HepG2 (cell line): ENCODE results near the gene CTIF. TPM values are rescaled to one million over a fixed set of nuclear protein-coding genes. Genes with fewer than 3 reads are reported as not detected.

Experiments used
- AGO1 ChIP-seq: fragments of 200-400 bp; formaldehyde crosslinking; IDR thresholded peaks from 2 replicates; pipeline ENCODE4 v1.6.1; 2017; ENCODE audit warnings: mild to moderate bottlenecking, low read depth, low read length, moderate library complexity; ENCODE audit not compliant: poor library complexity, severe bottlenecking
- JUND ChIP-seq: sonication (generic); formaldehyde crosslinking; IDR thresholded peaks from 2 replicates; pipeline ENCODE4 v1.8.0; 2022; ENCODE audit warnings: mild to moderate bottlenecking, missing genetic modification reagents
- KDM6A ChIP-seq: IDR thresholded peaks from 2 replicates; pipeline ENCODE4 v1.6.1; 2016; ENCODE audit warnings: low read depth
- MIXL1 ChIP-seq: IDR thresholded peaks from 2 replicates; pipeline ENCODE4 v1.6.1; 2016
- ZBTB21 ChIP-seq: sonication (generic); formaldehyde crosslinking; IDR thresholded peaks from 2 replicates; pipeline ENCODE4 v1.4.0; 2020; ENCODE audit warnings: missing genetic modification reagents
- ZKSCAN5 ChIP-seq: sonication (generic); formaldehyde crosslinking; IDR thresholded peaks from 2 replicates; pipeline ENCODE4 v1.5.1; 2020; ENCODE audit warnings: mild to moderate bottlenecking, missing genetic modification reagents
- ZNF12 ChIP-seq: sonication (generic); formaldehyde crosslinking; IDR thresholded peaks from 2 replicates; pipeline ENCODE4 v1.5.0; 2020; ENCODE audit warnings: missing genetic modification reagents
- ZNF30 ChIP-seq: sonication (generic); formaldehyde crosslinking; IDR thresholded peaks from 2 replicates; pipeline ENCODE4 v1.5.0; 2020; ENCODE audit warnings: mild to moderate bottlenecking, missing genetic modification reagents
- ZNF430 ChIP-seq: sonication (generic); formaldehyde crosslinking; IDR thresholded peaks from 2 replicates; pipeline ENCODE4 v1.9.0; 2021; ENCODE audit warnings: mild to moderate bottlenecking, missing genetic modification reagents
- ZNF564 ChIP-seq: sonication (generic); formaldehyde crosslinking; IDR thresholded peaks from 2 replicates; pipeline ENCODE4 v1.8.1; 2023; ENCODE audit warnings: mild to moderate bottlenecking, missing genetic modification reagents
- ZNF775 ChIP-seq: sonication (generic); formaldehyde crosslinking; IDR thresholded peaks from 2 replicates; pipeline ENCODE4 v1.4.0; 2020; ENCODE audit warnings: missing genetic modification reagents, mild to moderate bottlenecking, moderate library complexity, borderline replicate concordance
- polyA plus RNA-seq, 8 experiments: library from polyadenylated mRNA; depleted of rRNA in 3 of 8; stranded (reverse) in 7 of 8; unstranded in 1 of 8; fragments of >200 nt; fragmentation: Illumina TruSeq in 4 of 8; extraction: Trizol in 4 of 8; gene quantifications; 2 replicates each; pipeline versions ENCODE4 v1.2.1 to v1.2.3, GENCODE V29; 2011 to 2016; ENCODE audit warnings: low read depth in 4 of 8, missing spikeins in 1 of 8, mixed read lengths in 1 of 8; ENCODE audit not compliant: insufficient read depth in 1 of 8
- total RNA-seq, 5 experiments: library from RNA; depleted of rRNA; stranded (reverse); fragments of >200 nt; fragmentation: Illumina TruSeq; extraction: Trizol; gene quantifications; 2 replicates each; pipeline ENCODE4 v1.2.3, GENCODE V29; 2016; ENCODE audit warnings: low read depth in 1 of 5
- TF ChIP-seq, protein P1 (sequence below): sonication (generic); formaldehyde crosslinking; IDR thresholded peaks from 2 replicates; pipeline ENCODE4 v1.4.0; 2020; ENCODE audit warnings: low read depth, missing genetic modification reagents
- TF ChIP-seq, protein P2 (sequence below): sonication (generic); formaldehyde crosslinking; conservative IDR thresholded peaks from 2 replicates; pipeline ENCODE4 v1.4.0; 2020; ENCODE audit warnings: missing genetic modification reagents
- TF ChIP-seq, protein P3 (sequence below): sonication (generic); formaldehyde crosslinking; IDR thresholded peaks from 2 replicates; pipeline ENCODE4 v1.5.0; 2020; ENCODE audit warnings: mild to moderate bottlenecking, missing genetic modification reagents
- TF ChIP-seq, protein P4 (sequence below): sonication (generic); formaldehyde crosslinking; IDR thresholded peaks from 2 replicates; pipeline ENCODE4 v1.5.1; 2020; ENCODE audit warnings: missing genetic modification reagents, mild to moderate bottlenecking, borderline replicate concordance
- TF ChIP-seq, protein P5 (sequence below): sonication (generic); formaldehyde crosslinking; IDR thresholded peaks from 2 replicates; pipeline ENCODE4 v1.4.0; 2020; ENCODE audit warnings: mild to moderate bottlenecking, missing genetic modification reagents
- TF ChIP-seq, protein P6 (sequence below): sonication (generic); formaldehyde crosslinking; IDR thresholded peaks from 2 replicates; pipeline ENCODE4 v1.4.0; 2020; ENCODE audit warnings: mild to moderate bottlenecking, missing genetic modification reagents

Gene CTIF
- total and polyA plus RNA-seq, 2 of the 13 experiments (the other 11 are each of a cell fraction or from before 2014, with no cell fraction given) = 18.2 to 28.0 TPM

DNA sequence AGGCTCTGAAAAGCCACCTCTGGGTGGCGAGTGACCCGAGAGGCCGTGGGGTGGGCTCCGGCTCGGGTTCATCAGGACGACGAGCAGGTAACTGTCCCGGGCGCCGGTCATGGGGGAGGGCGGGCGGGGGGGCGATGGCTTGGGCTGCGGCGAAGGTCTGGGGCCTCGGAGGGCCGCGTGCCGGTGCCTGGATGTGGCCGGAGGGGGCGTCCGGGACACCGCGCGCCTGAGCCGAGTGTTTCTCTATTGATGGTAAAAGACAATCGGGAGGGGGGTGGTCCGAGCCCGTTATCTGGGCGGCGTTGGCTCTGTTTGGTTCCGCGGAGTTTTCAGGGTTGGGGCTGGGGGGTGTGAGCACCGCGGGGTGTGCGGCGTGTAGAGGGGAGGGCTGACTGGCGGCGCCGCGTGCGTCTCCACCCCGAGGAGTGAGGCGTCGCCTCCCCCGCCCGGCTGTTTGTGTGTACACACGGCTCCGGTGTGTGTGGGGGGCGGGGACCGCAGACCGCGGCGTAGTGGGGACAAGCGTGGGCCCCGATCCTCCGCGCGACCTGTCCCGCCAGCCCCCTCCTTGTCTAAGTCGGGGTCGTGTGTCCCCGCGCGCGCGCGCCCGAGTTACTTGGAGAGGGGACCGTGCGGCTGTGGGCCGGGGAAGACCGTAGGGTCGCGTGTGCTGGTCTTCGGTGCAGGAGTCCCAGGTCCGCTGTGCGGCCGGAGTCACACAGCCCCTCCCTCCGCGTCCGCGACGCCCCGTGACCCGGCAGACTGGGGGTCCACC lies 1.6 kb downstream of the CTIF start (continued):
- TF ChIP-seq, protein P1, sequence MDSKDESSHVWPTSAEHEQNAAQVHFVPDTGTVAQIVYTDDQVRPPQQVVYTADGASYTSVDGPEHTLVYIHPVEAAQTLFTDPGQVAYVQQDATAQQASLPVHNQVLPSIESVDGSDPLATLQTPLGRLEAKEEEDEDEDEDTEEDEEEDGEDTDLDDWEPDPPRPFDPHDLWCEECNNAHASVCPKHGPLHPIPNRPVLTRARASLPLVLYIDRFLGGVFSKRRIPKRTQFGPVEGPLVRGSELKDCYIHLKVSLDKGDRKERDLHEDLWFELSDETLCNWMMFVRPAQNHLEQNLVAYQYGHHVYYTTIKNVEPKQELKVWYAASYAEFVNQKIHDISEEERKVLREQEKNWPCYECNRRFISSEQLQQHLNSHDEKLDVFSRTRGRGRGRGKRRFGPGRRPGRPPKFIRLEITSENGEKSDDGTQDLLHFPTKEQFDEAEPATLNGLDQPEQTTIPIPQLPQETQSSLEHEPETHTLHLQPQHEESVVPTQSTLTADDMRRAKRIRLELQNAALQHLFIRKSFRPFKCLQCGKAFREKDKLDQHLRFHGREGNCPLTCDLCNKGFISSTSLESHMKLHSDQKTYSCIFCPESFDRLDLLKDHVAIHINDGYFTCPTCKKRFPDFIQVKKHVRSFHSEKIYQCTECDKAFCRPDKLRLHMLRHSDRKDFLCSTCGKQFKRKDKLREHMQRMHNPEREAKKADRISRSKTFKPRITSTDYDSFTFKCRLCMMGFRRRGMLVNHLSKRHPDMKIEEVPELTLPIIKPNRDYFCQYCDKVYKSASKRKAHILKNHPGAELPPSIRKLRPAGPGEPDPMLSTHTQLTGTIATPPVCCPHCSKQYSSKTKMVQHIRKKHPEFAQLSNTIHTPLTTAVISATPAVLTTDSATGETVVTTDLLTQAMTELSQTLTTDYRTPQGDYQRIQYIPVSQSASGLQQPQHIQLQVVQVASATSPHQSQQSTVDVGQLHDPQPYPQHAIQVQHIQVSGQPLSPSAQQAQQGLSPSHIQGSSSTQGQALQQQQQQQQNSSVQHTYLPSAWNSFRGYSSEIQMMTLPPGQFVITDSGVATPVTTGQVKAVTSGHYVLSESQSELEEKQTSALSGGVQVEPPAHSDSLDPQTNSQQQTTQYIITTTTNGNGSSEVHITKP (CRISPR knock-in tag) = 0 out of 2 replicates have a peak, but pooled peaks have one; percentile 23
- TF ChIP-seq, protein P2, sequence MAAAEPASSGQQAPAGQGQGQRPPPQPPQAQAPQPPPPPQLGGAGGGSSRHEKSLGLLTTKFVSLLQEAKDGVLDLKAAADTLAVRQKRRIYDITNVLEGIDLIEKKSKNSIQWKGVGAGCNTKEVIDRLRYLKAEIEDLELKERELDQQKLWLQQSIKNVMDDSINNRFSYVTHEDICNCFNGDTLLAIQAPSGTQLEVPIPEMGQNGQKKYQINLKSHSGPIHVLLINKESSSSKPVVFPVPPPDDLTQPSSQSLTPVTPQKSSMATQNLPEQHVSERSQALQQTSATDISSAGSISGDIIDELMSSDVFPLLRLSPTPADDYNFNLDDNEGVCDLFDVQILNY (CRISPR knock-in tag) = no peak
- no peak for TF ChIP-seq ZNF30 (CRISPR knock-in tag)
- TF ChIP-seq, protein P3, sequence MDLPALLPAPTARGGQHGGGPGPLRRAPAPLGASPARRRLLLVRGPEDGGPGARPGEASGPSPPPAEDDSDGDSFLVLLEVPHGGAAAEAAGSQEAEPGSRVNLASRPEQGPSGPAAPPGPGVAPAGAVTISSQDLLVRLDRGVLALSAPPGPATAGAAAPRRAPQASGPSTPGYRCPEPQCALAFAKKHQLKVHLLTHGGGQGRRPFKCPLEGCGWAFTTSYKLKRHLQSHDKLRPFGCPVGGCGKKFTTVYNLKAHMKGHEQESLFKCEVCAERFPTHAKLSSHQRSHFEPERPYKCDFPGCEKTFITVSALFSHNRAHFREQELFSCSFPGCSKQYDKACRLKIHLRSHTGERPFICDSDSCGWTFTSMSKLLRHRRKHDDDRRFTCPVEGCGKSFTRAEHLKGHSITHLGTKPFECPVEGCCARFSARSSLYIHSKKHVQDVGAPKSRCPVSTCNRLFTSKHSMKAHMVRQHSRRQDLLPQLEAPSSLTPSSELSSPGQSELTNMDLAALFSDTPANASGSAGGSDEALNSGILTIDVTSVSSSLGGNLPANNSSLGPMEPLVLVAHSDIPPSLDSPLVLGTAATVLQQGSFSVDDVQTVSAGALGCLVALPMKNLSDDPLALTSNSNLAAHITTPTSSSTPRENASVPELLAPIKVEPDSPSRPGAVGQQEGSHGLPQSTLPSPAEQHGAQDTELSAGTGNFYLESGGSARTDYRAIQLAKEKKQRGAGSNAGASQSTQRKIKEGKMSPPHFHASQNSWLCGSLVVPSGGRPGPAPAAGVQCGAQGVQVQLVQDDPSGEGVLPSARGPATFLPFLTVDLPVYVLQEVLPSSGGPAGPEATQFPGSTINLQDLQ (CRISPR knock-in tag) = 0 out of 2 replicates have a peak, but pooled peaks have one; percentile 39
- TF ChIP-seq ZNF12 (CRISPR knock-in tag) = 0 out of 2 replicates have a peak, but pooled peaks have one; percentile 52
- TF ChIP-seq ZNF430 (CRISPR knock-in tag) = no peak
- peak; percentile 39 for TF ChIP-seq ZNF564
- TF ChIP-seq MIXL1 (CRISPR knock-in tag) = no peak
- no peak for TF ChIP-seq JUND (CRISPR knock-in tag)
- no peak for TF ChIP-seq ZBTB21 (CRISPR knock-in tag)
- TF ChIP-seq, protein P4, sequence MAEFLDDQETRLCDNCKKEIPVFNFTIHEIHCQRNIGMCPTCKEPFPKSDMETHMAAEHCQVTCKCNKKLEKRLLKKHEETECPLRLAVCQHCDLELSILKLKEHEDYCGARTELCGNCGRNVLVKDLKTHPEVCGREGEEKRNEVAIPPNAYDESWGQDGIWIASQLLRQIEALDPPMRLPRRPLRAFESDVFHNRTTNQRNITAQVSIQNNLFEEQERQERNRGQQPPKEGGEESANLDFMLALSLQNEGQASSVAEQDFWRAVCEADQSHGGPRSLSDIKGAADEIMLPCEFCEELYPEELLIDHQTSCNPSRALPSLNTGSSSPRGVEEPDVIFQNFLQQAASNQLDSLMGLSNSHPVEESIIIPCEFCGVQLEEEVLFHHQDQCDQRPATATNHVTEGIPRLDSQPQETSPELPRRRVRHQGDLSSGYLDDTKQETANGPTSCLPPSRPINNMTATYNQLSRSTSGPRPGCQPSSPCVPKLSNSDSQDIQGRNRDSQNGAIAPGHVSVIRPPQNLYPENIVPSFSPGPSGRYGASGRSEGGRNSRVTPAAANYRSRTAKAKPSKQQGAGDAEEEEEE (CRISPR knock-in tag) = no peak
- TF ChIP-seq, protein P5, sequence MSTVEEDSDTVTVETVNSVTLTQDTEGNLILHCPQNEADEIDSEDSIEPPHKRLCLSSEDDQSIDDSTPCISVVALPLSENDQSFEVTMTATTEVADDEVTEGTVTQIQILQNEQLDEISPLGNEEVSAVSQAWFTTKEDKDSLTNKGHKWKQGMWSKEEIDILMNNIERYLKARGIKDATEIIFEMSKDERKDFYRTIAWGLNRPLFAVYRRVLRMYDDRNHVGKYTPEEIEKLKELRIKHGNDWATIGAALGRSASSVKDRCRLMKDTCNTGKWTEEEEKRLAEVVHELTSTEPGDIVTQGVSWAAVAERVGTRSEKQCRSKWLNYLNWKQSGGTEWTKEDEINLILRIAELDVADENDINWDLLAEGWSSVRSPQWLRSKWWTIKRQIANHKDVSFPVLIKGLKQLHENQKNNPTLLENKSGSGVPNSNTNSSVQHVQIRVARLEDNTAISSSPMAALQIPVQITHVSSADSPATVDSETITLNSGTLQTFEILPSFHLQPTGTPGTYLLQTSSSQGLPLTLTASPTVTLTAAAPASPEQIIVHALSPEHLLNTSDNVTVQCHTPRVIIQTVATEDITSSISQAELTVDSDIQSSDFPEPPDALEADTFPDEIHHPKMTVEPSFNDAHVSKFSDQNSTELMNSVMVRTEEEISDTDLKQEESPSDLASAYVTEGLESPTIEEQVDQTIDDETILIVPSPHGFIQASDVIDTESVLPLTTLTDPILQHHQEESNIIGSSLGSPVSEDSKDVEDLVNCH (CRISPR knock-in tag) = no peak
- TF ChIP-seq, protein P6, sequence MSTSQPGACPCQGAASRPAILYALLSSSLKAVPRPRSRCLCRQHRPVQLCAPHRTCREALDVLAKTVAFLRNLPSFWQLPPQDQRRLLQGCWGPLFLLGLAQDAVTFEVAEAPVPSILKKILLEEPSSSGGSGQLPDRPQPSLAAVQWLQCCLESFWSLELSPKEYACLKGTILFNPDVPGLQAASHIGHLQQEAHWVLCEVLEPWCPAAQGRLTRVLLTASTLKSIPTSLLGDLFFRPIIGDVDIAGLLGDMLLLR (CRISPR knock-in tag) = peak; percentile 64; the same call in 1 of the 2 replicates
- TF ChIP-seq ZNF775 = no peak
- no peak for TF ChIP-seq AGO1
- TF ChIP-seq KDM6A (CRISPR knock-in tag) = no peak
- no peak for TF ChIP-seq ZKSCAN5 (CRISPR knock-in tag)
